ENCODE data around the gene RBM33. TPM values are rescaled to one million over a fixed set of nuclear protein-coding genes. Genes with fewer than 3 reads are reported as not detected.
"Not testable (repeated sequence)": the region's sequence is repeated elsewhere in the genome, so short reads cannot be mapped to it uniquely, and the experiment has no call there.

RBM33 gene, protein sequence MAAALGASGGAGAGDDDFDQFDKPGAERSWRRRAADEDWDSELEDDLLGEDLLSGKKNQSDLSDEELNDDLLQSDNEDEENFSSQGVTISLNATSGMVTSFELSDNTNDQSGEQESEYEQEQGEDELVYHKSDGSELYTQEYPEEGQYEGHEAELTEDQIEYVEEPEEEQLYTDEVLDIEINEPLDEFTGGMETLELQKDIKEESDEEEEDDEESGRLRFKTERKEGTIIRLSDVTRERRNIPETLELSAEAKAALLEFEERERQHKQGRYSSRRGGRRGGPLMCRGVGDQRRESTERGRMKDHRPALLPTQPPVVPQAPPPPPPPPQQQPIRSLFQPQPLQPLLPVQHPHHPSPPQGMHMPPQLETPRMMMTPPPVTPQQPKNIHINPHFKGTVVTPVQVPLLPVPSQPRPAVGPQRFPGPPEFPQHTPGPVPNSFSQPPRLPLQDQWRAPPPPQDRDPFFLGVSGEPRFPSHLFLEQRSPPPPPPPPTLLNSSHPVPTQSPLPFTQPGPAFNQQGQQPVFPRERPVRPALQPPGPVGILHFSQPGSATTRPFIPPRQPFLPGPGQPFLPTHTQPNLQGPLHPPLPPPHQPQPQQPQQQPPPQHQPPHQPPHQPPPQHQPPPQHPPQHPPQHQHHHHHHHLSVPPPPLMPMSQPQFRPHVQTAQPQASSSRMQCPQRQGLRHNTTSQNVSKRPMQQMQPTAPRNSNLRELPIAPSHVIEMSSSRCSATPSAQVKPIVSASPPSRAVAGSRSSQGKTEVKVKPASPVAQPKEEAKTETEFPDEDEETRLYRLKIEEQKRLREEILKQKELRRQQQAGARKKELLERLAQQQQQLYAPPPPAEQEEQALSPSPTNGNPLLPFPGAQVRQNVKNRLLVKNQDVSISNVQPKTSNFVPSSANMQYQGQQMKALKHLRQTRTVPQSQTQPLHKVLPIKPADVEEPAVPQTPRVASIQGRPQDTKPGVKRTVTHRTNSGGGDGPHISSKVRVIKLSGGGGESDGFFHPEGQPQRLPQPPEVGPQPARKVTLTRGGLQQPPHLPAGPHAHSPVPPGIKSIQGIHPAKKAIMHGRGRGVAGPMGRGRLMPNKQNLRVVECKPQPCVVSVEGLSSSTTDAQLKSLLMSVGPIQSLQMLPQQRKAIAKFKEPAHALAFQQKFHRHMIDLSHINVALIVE
- total RNA-seq, result 29.8 TPM

DNA sequence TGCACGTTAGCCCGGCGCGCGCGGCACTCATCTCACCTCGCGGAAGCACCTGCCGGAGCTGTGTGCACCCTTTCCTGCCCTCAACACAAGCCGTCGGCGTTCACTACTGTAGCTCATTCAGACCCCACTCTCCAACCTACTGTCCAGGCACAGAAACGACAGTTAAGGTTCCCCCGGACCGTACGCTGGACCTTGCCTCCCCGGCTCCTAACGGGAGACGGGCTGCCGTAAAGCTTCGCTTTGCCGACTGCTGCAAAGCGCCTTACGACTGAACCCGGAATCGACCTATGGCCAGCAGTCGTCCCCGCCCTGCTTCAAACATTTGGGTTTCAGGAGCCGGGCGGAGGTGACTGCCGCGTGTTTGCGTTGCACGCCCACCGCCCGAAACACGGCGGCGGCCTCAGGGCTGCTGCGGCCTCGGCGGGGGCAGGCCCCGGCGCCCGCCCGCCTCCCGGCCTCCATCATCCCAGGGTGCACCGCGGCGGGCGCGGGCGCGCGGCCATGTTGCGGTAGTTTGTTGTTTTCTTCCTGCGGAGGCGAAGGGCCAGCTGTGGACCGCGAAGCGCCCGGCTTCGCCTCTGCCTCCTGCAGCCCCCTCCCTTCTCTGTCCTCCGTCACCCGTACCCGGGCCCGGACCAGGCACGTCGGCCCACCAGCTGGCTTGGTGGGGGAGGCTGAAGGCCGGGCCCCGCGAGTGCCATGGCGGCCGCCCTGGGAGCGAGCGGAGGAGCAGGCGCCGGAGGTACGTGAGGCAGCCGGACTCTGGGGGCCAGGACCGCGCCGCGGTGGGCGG is at the start of gene RBM33:
Gene RBM33, plus strand, starts transcription at position 484 of the 793 bp plus-strand sequence. Its CDS starts 216 bp downstream, at position 700.
- ATAC-seq, result peak; percentile 91

DNA sequence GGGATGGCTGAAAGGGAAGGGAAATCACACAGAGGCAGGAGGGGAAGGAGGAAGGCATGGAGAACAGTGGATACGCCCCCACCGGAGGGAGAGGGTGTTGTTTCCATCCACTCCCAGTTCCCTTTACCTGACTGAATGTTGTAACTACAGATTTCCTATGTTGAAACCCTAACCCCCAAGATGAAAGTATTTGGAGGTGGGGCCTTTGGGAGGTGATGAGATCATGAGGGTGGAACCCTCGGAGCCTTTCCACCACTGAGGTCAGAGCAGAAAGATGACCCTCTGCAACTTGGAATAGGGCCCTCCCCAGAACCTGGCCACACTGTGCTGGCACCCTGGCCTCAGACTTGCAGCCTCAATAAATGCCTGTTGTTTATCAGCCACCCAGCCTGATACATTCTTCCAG is 49.5 kb upstream of the RBM33 start:
- ATAC-seq, result peak; percentile 45

DNA sequence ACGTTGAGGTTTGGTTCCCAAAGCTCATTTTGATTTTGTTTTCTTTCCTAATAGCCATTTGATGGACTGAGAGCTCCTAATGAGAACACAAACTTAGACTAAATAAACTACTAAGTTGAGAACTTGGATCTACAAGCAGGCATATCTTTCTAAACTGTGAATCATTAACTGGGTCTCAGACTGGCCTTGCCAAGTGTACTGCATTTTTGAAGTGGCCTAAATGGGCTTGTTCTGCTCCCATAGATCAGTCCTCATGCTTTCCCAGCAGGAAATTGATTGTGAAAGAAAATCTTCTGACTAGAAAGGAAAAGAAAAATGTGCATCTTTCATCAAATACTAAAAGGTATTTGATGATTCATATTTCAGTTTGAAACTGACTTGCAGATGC is 46.7 kb upstream of the RBM33 start:
- ATAC-seq, result no peak

DNA sequence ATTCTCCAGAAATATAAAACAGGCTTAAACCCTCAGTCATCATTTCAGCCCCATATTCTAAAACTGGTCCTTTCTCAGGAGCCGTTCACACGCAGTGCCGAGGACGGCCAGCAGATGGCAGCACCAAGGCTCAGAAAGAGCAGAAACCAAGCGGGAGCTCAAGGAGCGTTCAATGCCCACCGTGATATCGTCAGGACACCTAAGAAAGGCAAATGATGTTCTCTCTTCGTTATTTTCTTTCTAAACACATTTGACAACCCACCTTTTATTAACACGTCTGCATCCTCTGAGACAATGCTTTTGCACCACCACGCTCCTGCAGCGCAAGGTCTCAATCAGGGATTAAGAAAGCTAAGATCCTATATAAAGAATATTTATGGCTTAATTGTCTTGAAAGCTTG is 45.7 kb upstream of the RBM33 start:
- ATAC-seq, result peak; percentile 73

DNA sequence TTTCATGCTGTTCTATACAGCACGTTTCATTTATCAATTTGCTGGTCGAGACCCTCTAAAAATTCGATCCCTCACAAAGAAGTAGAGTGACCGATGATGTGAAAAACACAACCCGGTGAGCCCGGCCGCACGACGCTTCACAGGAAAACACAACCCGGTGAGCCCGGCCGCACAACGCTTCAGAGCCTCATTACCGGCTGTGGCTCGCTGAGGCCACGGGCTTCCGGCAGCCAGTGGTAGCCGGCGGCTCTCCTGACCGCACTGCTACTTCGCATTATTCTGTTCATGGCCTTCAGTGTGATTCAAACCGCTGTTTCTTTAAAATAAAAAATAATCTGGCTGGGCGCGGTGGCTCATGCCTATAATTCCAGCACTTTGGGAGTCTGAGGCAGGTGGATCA is 42.3 kb upstream of the RBM33 start:
- ATAC-seq, result no peak

DNA sequence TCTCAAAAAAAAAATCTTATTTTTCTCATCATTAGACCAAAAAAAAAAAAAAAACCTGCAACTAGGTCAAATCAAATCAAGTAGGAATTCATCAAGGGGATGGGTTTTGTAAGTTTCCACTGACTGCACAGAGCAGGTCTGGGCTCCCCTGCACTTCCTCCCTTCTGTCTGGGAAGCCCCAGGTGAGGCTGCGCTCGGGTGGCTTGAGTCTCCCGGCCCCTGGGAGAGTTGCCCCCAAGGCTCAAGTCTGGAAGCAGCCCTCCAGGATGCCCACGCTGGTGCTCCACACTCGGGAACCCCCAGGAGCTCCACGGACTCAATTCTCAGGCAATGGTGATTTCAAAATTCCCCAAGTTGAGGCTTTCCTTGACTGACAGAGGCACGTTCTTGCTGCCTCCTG is 41.7 kb upstream of the RBM33 start:
- no peak for ATAC-seq

DNA sequence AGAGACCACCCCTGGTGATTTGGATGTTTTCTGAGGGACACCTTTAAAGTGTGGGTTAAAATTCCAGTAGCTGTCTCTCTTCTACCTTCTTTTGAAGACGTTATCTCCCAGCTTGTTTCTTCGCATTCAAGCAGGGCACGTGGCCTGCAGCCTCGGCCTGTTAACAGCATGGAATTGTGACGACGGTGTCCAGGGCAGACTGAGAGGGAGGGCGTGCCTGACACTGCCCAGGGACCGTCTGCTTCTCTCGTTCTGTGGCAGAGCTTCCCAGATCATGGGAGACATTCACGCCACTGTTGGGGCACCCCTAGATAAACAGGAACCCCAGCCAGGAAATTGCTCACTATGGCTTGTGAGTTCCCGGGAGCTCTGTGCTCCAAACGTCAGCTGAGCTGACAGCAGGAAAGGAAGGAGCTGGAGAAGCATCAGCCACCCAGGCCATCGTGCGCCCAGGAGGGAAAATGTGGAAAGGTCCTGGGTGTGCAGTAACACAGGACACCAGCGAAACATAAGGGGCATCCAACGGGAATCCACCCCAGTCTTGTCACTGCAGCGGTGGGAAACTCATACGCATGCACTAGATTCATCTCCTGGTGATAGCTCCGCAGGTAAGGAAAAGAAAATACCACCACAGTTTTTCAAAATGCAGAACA is 41.1 kb upstream of the RBM33 start:
- no peak for ATAC-seq

DNA sequence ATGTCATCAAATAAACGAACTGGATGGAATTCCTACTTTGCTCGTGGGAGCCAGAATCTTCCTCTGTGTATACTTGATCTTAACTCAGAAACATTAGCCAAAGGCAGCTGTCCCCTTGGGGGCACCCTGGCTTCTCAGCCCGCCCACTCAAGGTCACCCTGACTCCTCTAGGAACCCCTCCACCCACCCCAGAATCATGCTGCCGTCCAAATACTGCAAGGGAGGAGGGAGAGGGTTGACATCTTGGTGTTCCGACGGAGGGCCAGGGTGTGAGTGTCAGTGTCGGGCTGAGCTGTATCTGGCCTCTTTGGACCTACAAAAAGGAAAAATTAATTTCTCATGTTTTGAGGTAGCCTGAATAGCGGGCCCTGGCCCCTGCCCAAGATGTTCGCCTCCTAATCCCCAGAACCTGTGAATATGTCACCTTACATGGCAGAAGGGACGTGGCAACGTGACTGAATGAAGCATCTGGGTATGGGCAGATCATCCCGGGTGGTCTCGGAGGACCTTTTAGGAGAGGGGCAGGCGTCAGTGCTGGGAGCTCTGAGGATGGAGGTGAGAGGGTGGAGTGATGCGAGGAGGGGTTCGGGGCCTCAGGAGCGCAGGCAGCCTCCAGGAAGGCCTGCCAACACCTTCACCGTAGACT is 40.5 kb upstream of the RBM33 start:
- no peak for ATAC-seq

DNA sequence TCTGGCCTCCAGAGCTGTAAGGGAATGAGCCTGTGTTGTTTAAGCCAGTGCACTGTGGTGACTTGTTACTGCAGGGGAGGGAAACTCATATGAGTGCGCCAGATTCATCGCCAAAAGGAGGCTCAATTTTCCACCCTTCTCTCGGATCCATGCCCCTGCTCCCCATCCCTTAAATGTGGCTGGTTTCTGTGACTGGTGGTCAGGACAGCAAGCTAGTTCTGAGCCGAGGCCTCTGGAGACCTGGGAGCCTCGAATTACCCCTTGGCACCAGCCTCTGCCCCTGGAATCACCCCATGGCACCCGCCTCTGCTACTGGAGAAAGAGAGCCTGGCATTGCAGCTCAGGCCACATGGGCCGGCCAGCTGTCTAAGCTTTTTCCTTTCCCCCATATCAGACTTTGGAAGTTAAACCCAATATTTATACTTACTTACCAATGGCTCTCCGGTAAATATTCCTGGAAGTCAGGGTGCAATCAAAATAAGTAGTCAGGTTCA is 39.9 kb upstream of the RBM33 start:
- no peak for ATAC-seq

DNA sequence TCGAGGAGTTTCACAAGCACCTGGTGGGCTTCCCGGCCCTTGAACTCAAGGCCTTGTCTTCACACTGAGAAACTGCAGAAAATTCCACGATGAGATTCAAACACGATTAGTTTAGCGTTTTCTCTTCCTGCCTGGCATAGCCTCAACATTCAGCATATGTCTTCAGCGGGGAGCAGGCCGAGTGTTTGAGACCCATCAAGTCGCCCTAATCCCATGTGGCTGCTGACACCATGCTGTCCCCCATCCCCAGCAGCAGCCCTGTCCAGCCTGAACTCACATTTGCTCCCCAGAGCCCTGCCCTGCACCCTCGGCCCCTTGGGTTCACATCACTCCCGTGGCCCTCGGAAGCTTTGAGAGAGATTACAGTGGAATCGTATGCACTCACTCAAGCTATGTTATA is 35.3 kb upstream of the RBM33 start:
- no peak for ATAC-seq

DNA sequence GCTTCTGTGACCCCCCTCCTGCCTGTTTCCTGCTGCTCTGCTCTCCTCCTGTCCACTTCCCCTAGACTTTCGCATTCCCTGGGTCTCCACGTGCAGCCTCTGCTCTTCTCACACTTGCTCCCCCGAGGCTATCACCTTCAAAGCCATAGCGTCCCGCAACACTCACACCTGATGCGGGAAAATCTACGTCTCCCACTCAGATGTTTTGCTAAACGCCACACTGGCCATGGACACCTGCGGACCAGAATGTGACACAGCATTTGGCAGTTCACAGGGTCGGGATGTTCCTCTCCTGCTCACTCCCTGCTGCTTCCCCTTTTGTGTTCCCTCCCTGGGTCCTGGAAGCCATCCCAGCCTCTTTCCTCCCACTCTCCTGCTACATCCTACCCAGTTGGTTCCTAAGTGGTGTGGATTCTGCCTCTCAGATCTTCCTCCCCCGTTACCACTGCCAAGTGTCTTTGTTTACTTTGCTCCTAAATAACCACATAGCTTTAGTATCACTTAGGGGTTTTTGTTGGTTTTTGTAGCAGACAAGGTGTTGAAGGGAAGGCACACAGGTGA is 33.7 kb upstream of the RBM33 start:
- ATAC-seq, result no peak

DNA sequence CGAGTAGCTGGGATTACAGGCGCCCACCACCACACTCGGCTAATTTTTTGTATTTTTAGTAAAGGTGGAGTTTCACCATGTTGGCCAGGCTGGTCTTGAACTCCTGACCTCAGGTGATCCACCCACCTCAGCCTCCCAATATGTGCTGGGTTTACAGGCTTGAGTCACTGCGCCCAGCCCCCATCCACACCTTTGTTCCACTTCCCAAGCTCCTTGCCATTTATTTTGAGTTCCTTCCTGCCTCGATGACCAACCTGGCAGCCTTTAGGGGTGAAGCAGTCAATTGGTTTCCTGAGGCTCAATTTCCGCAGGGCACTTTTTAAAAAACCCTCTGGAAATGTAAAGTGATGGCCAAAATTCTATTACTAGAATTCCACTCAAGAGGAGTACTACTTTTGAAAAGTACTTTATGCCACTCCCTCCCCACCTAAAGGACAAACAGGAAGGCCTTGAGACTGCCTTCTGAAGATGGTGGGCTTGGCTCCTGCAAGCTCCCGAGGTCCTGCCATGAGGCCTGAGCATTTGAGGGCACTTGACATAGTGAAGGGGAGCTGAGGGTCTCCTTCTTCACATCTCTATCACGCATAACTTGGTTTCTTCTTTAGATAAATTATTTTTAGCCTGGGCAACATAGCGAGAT is 32.5 kb upstream of the RBM33 start:
- ATAC-seq, result no peak

DNA sequence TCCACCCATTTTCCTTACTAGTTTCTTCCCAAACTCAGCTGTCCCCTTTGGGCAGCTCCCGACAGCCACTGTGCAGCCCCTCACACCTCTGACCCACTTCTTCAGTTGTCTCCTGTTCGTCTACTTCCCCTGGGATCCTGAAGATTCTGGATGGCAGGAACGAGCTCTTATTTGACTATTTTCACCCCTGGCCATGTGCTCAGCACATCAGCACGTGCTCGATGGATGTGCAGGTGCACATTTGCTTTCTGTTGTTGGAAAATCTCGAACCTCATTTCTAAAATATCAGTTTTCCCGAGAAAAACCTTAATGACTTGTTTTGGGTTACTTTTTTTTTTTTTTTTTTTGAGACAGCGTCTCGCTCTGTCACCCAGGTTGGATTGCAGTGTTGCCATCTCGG is 31.8 kb upstream of the RBM33 start:
- no peak for ATAC-seq

DNA sequence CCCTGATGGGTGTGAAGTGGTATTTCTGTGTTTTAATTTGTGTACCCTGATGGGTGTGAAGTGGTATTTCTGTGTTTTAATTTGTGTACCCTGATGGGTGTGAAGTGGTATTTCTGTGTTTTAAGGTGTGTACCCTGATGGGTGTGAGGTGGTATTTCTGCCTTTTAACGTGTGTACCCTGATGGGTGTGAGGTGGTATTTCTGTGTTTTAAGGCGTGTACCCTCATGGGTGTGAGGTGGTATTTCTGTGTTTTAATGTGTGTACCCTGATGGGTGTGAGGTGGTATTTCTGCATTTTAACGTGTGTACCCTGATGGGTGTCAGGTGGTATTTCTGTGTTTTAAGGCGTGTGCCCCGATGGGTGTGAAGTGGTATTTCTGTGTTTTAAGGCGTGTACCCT is 29.4 kb upstream of the RBM33 start:
- ATAC-seq, result not testable (repeated sequence)

DNA sequence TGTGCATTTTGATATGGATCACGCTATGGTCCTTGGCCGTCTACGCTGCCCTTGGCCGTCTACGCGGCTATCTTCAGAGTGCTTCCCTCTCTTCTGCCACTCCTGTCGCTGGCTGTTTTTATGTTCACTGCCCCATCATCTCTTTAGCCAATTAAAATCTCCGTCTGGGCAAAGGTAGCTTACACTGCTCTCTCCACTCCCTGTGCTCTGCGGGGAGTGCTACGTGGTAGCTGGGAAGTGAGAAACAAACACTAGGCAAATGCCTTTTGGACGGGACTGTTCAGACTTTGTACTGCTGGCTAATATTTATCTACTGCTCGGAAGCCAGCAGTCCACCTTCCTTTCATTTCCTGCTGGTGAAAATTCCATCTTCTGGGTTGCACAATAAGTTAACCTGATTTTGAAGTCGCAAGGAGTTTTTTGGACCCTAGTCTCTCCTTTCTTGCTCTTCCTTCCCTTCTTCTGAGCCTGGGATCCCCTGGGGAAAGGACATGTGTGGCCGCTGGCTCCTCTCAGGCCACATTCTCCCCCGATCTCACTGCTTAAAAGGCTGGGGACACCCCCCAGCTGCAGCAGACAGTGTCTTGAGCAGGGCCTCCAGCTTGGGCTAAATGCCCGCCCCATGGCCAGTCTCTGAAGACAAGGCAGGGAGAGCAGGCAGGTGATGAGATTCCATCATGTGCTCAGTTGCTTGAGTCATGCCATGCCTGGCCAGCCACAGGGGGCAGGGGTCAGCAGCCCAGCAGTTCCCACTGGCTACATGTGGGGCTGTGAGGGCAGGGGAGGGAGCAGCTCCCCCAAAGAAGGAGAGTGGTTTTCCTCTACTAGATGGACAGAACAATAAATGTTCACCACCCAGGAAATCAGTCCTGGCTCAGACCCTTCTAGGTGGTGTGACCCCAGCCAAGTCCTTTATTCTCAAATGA is 25.5 kb upstream of the RBM33 start:
- ATAC-seq, result no peak

DNA sequence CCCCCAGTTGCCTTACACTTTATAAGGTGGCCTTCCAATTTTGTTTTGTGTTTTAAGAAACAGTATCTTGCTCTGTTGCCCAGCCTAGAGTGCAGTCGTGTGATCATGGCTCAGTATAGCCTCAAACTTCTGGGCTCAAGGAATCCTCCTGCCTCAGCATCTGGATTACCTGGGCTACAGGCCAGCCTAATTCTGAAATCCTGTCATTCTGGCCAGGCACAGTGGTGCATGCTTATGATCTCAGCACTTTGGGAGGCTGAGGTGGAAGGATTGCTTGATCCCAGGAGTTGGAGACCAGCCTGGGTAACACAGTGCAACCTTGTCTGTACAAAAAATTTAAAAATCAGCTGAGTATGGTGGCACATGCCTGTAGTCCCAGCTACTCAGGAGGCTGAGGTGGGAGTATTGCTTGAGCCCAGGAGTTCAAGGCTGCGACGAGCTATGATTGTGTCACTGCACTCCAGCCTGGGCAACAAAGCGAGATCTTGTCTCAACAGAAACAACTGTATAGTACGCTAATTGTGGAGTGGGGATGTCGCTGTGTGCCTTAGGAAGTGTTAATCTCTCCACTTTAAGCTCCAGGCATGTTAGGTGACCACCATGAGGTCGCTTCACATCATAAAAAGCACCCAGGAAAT is 24.7 kb upstream of the RBM33 start:
- ATAC-seq, result no peak

DNA sequence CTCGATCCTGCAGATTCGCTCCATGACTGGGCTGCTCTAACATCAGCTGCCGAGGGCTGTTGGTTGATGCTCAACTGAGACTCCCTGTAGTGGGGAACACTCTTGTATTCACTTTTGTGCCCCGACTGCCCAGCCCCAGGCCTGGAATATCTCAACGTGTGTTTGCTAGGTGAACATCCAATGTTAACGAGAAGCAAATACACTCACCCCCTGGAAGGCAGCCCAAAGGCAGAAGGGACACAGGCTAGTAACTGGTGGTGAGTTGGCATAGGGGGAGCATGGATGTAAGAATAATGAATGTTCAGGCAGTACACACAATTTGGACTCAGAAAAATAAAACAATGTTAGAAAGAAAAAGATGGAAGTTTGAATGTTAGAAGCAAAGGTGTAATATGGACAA is 24.0 kb upstream of the RBM33 start:
- ATAC-seq, result no peak

DNA sequence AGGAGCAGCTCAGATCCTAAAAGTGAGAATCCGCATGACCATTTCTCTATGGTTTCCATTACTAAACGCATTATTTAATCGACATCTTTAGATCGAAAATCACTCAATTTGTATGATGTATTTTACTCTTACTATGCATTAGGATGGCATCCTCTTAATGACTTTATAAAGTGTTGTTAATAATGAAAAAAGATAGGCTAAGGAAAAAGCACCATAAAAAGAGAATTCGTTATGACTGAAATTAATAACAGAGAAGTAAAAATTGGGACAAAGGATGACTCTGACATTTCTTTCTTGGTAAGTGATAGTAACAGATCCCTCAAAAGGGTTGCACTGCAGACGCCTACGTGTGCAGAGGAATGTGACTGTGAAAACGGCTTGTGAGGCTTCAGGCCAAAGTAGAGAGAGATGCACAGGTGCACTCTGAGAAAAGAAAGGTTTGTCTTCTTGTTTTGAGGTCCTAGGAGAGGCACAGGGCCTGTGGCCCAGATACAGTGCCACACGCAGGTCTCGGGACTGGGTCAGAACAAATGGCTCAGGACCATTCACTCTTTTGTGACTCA is 23.0 kb upstream of the RBM33 start:
- no peak for ATAC-seq

Measured in esophagus mucosa (tissue), 1 donor.